ENCODE results near the gene FAM107B.

The FAM107B gene

DNA sequence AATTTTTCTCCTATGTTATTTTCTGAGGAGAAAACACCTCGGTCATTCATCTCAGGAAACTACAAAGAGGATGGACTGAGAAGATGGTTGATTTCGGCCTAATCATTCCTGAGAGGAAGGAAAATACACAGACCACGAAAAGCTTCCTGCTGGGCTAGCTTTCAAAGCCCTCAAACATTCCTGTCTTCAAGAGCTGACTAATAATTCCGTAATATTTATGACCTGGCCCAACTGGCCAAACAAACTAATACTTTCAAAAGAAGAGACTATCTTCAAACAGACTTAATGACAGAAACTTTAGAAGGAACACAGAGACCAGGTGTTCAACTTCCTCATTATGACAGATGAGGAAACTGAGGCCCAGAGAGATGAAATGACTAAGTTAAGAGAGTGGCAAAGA, 228.9 kb downstream of the FAM107B start:
- H3K4me3 ChIP-seq (ENCODE audit: low read depth, low read length), result no peak overlapping the region
- TF ChIP-seq, protein P1, sequence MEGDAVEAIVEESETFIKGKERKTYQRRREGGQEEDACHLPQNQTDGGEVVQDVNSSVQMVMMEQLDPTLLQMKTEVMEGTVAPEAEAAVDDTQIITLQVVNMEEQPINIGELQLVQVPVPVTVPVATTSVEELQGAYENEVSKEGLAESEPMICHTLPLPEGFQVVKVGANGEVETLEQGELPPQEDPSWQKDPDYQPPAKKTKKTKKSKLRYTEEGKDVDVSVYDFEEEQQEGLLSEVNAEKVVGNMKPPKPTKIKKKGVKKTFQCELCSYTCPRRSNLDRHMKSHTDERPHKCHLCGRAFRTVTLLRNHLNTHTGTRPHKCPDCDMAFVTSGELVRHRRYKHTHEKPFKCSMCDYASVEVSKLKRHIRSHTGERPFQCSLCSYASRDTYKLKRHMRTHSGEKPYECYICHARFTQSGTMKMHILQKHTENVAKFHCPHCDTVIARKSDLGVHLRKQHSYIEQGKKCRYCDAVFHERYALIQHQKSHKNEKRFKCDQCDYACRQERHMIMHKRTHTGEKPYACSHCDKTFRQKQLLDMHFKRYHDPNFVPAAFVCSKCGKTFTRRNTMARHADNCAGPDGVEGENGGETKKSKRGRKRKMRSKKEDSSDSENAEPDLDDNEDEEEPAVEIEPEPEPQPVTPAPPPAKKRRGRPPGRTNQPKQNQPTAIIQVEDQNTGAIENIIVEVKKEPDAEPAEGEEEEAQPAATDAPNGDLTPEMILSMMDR (IDR thresholded peaks at IDR 0.05; ENCODE audit: control insufficient read depth, extremely low read depth, insufficient read depth), result no peak
- peak; percentile 17 for DNase-seq (ENCODE audit: low read depth)

DNA sequence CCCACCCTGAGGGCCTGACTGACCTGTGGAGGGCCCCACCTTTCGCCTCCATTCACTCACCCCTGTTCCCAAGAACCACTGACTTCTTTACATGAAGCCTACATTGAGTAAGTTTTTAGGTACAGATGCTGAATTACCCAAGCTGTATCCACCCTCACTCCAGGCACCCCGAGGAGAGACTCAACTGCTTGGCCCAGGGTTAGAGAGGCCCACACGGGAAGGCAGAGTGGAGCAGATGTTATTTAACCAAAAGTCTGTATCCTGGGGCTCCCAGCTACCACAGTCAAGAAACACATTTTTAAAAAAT, 230.8 kb downstream of the FAM107B start:
- TF ChIP-seq, protein P1 (IDR thresholded peaks at IDR 0.05; ENCODE audit: control insufficient read depth, extremely low read depth, insufficient read depth), result no peak
- DNase-seq (ENCODE audit: low read depth), result no peak
- no peak overlapping the region for H3K4me3 ChIP-seq (ENCODE audit: low read depth, low read length)

DNA sequence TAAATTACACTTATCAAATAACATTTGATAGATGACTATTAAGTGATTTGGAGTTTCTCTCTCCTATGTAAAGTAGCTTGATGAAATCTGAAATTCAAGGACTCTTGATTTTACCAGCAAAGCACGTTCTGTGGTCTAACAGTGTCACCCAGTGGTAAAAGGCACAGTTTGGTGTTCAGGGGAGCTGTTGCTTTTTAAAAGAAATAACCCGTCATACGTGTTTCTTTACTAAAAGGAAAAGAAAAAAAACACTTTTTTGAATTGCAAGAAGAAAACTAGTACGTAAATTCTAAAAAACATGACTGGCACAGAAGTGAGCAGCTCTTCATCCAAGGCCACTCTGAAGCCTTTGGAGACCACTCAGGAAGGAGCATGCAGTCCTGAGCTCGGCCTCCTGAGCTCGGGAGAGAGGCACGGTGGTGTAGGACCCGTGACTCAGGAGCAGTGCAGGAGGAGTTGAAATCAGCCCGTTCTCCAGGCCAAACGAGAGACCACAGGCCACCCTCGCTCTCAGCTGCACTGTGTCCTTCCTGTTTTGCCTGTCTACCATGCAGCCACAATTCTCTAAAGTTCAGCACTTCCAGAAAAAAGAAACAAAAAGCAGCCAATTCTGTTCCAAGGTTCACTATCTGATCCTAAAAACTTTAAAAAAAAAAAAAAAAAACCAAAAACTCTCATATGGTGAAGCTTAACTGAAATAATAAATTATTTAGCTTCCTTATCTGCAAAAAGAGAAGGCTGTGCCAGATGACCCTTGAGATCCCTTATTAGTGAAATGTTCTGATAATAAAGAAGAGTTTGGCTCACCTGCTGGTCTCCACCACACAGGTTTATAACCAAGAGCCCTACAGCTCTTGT, 231.4 kb downstream of the FAM107B start:
- H3K4me3 ChIP-seq (ENCODE audit: low read depth, low read length), result no peak overlapping the region
- no peak for DNase-seq (ENCODE audit: low read depth)
- TF ChIP-seq, protein P1 (IDR thresholded peaks at IDR 0.05; ENCODE audit: control insufficient read depth, extremely low read depth, insufficient read depth), result 0 out of 2 replicates have a peak, but pooled peaks have one; percentile 8

DNA sequence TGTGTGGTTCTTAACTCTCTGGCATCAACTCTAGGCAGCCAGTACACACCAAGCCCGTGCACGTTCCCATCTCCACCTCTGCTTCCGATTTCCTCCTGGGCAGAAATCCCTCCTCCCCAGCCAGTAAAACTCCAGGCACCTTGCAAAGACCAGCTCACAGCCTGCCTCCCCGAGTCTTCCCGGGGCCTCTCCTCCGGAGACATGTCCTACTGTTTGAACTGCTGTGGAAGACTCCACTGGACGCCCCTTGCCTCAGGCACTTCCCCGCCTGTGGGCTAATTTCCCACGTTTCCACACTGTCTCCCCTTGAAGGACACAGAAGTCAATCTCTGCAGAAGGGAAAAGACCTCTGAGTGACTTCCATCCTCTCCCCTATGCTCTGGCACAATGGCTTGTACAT, 233.3 kb downstream of the FAM107B start:
- no peak overlapping the region for H3K4me3 ChIP-seq (ENCODE audit: low read depth, low read length)
- TF ChIP-seq, protein P1 (IDR thresholded peaks at IDR 0.05; ENCODE audit: control insufficient read depth, extremely low read depth, insufficient read depth), result no peak
- DNase-seq (ENCODE audit: low read depth), result no peak

DNA sequence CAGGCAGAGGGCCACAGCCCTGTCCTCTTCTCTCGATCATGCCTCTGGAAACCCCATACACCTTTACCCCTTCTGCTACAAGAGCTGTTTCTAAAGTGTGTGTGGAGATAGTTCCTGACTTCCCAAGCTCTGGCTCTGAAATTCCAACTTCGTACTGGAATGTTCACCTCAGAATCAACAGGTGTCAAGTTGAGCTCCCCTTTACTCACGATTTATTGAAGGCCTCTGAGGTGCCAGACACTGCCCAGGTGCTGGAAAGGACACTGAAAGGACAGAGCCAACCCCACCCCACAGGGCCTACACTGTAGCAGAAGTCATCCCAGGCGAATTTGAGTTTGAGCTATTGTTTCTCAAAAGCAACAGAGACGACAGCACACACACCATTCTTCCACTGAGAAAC, 234.1 kb downstream of the FAM107B start:
- TF ChIP-seq, protein P1 (IDR thresholded peaks at IDR 0.05; ENCODE audit: control insufficient read depth, extremely low read depth, insufficient read depth), result no peak
- DNase-seq (ENCODE audit: low read depth), result no peak
- no peak overlapping the region for H3K4me3 ChIP-seq (ENCODE audit: low read depth, low read length)

DNA sequence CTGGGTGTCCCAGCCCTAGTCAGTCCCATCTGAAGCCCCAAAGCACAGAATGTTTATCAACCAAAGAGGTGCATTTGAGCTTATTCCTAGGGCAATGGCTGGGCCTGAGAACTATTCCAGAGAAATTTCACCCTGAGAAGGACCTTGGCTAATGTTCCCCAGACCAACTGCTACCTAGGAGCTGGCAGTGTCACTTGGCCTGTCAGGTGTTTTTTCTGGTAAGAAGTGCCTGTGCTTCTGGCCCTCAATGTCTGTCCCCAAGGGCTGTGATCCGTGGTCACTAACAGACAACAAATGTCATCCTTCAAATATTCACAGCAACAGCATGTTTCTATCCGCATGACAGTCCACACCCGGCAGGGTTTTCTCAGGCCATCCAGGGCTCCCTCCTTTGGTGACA, 234.6 kb downstream of the FAM107B start:
- no peak for DNase-seq (ENCODE audit: low read depth)
- TF ChIP-seq, protein P1 (IDR thresholded peaks at IDR 0.05; ENCODE audit: control insufficient read depth, extremely low read depth, insufficient read depth), result no peak
- H3K4me3 ChIP-seq (ENCODE audit: low read depth, low read length), result no peak overlapping the region

DNA sequence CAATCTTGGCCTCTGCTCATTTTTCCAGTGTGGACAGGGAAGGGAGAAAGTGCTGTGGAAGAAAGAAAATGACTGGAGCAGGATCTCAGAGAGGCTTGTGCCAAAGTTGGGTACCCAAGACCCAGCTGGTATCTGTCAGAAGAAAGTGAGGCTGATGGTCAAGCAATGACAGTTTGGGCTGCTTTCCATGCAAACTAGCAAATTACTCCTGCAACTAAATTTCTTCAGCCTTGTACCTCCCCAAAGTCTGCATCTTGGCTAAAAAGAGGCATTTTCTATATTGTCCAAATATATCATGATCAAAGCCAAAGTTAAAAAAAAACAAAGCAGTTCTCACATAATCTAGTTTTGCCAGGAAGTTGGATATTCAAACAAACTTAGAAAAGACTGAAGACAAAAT, 235.5 kb downstream of the FAM107B start:
- no peak for DNase-seq (ENCODE audit: low read depth)
- H3K4me3 ChIP-seq (ENCODE audit: low read depth, low read length), result no peak overlapping the region
- TF ChIP-seq, protein P1 (IDR thresholded peaks at IDR 0.05; ENCODE audit: control insufficient read depth, extremely low read depth, insufficient read depth), result no peak

Data from LNCaP clone FGC (cell line).